HG02763 (cell line): ENCODE measurements around the gene CFAP119.
A peak's percentile ranks its signal among the peaks of the same experiment; 100 is the strongest.
"Not testable (repeated sequence)": the region's sequence is repeated elsewhere in the genome, so short reads cannot be mapped to it uniquely, and the experiment has no call there.

Experiments used
- ATAC-seq: cut with Tn5 transposase; IDR thresholded peaks from one replicate; pipeline ENCODE4 v1.9.1; 2021; ENCODE audit warnings: mild to moderate bottlenecking, moderate library complexity; ENCODE audit not compliant: unreplicated experiment

CFAP119 gene

GRCh38 chr16:30761928-30762902 is at the start of gene CFAP119, which contains the start of gene RNF40:
Gene CFAP119, minus strand, starts transcription at chr16:30762062. Its CDS starts 314 bp downstream, at chr16:30761748.
Gene RNF40, plus strand, starts transcription at chr16:30762322. Its CDS starts 224 bp downstream, at chr16:30762546.
- ATAC-seq, result peak; percentile 85

- not testable (repeated sequence) for ATAC-seq
These were observed 47.8 kb upstream of the CFAP119 start for GRCh38 chr16:30809675-30810074.

DNA sequence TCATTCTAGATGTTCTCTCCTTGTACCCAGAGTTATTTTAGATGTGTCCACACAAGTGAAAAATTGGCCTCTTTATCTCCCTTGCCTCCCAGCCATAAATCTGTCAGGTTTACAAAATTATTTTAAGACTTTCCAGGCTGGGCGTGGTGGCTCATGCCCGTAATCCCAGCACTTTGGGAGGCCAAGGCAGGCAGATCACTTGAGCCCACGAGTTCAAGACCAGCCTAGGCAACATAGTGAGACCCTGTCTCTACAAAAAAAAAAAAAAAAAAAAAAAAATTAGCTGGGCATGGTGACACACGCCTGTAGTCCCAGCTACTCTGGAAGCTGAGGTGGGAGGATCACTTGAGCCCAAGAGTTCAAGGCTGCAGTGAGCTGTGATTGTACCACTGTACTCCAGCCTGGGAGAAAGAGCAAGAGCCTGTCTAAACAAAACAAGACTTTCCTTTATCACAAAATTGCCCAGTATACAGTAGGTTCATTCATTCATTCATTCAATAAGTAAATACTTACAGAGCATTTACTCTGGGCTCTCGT is 47.1 kb upstream of the CFAP119 start:
- not testable (repeated sequence) for ATAC-seq

- ATAC-seq, result no peak
These were observed 46.3 kb upstream of the CFAP119 start for GRCh38 chr16:30808146-30808545.

DNA sequence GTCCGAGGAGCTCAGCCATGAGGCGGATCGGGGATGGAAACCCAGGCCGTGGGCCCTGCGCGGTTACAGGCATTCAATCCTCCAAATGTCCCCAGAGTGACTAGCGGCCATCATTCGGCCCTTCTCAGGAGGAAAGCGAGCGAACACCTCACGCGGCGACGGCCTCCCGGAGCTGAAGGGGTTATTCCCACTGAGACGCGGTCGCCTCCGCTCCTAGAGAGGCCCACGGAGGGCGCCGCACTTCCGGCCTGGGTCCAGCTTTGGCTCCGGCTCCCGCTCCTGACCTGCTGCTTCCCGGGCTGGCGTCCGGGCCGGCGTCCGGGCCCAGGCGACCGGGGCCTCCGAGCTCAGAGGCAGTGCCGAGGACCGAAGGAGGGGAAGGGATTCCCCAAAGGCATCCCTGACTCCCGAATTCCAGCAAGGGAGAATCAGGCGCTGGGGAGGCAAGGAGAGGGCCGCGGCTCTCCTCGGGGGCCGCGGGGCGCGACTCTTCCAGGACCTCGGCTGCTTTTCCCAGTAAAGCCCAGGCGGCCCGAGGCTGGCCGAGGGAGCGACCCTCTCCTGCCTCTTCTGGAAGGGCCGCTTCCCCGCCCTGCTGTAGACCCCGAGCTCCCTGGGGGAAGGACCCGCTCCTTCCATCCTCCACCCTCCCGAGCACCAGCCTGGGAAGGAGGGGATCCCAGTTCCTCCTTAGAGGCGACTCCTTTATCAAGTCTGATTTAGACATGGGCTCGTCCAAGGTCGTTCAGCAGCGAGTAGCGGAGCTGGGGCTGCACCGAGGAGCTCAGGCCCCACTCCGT is 43.7 kb upstream of the CFAP119 start:
- ATAC-seq, result no peak

GRCh38 chr16:30805056-30805369 is 43.2 kb upstream of the CFAP119 start:
- no peak for ATAC-seq

DNA sequence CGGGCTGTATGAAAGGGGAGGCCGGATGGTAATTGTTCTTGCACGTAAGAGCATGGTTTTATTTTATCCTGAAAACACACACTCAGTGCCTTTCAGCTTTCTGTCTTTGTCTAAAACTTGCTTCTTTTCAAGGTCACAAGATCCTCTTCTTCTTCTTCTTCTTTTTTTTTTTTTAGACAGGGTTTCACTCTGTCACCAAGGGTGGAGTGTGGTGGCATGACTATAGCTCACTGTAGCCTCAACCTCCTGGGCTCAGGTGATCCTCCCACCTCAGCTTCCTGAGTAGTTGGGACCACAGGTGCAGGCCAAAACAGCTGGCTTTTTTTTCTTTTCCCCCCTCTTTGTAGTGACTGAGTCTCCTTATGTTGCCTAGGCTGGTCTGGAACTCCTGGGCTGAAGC is 41.1 kb upstream of the CFAP119 start:
- no peak for ATAC-seq

DNA sequence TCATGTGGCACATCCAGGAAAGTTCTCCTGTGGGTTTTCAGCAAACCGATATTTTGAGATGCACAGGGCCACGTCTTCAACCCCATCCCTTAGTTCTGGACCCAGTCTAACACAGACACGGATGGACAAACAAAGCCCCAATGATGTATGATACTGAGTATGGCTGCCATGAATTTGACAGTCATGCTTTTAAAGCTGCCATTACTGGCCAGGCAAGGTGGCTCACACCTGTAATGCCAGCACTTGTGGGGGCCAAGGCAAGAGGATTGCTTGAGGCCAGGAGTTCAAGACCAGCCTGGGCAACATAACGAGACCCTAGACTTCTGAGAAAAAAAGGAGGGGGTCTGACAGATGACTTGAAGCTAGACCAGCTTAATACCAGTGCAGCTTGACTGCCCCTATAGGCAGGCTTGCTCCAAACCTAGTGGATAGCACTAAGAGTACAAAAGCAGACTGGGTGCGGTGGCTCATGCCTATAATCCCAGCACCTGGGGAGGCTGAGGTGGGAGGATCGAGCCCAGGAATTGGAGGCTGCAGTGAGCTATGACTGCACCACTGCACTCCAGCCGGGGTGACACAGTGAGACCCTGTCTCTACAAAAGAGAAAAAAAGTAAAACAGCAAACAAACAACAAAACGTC is 35.9 kb upstream of the CFAP119 start:
- no peak for ATAC-seq

DNA sequence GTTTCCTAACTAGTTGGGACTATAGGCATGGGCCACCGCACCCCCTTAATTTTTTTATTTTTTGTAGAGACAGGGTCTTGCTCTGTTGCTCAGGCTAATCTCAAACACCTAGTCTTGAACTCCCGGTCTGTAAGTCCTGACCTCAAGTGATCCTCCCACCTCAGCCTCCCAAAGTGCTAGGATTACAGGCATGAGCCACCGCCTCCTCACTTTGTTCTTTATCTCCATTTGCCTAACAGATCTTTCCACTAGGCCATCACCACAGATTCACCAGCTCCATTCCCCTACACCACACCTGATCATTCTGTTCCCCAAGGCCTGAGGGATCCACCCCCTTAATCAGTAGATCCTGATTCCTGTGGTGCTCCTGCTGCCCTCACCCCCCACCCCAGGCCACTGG is 32.8 kb upstream of the CFAP119 start:
- ATAC-seq, result no peak

DNA sequence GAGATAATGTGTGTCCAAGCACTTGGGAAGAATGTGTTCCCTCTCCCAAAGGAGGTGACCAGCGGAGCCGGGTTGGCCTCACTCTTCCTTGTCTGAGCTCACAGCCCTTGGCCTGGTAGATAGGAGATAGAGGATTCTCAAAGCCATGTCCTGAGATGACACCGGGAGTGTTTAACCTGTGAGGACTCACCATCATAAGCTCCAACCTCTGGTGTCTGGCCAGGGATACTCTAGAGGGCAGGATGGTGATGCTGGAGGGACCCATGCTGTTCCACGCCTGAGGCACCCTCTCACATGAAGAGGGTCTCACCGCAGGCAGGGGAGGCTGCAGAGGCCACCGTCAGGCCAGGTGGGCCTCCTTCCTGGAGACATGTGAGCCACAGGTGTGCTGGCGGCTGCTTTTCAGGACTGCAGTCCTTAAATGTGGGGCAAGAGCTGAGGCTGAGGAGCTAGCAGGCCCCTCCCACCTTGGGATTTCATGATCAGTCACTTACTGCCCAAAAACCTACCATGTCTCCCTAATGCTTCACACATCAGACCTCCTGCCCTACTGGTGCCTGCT is 31.7 kb upstream of the CFAP119 start:
- no peak for ATAC-seq

GRCh38 chr16:30787613-30788378 is 25.9 kb upstream of the CFAP119 start:
- no peak for ATAC-seq

DNA sequence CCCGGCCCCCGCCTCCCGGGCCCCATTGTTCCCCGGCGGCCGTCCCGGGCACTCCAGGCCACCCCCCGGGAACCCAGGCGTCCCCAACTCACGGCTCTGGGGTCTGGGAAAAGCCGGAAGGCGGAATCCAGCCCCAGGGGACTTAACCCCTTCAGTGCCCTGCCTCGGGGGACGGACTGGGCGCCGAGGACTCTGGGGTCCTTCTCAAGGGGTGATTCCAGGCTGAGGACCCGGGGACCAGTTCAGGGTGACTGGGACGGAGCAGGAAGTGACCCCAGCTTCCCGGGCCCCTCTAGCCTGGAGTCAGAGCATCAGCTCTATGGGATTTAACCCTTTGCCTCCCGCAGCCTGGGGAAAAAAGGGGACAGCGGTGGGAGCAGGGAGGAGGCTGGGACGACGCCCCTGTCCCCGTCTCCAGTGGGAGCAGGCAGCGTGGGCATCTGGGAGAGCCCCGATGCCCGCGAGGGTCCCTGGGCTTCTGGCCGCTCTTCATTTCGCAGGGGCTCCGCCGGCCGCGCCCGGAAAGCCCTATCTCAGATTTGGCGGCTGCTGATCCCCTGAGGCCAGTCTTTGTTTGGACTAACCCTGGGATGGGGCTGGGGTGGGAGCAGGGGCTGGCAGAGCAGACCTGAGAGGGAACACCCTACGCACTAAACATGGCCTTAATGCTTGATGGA is 25.2 kb upstream of the CFAP119 start, which contains the start of gene ZNF629:
Gene ZNF629 (minus strand): TSS at position 270 of the 677 bp plus-strand sequence. CDS start 2,723 bp downstream, outside the sequence.
- no peak for ATAC-seq

- no peak for ATAC-seq
These were observed 24.5 kb upstream of the CFAP119 start for GRCh38 chr16:30786115-30786935.

DNA sequence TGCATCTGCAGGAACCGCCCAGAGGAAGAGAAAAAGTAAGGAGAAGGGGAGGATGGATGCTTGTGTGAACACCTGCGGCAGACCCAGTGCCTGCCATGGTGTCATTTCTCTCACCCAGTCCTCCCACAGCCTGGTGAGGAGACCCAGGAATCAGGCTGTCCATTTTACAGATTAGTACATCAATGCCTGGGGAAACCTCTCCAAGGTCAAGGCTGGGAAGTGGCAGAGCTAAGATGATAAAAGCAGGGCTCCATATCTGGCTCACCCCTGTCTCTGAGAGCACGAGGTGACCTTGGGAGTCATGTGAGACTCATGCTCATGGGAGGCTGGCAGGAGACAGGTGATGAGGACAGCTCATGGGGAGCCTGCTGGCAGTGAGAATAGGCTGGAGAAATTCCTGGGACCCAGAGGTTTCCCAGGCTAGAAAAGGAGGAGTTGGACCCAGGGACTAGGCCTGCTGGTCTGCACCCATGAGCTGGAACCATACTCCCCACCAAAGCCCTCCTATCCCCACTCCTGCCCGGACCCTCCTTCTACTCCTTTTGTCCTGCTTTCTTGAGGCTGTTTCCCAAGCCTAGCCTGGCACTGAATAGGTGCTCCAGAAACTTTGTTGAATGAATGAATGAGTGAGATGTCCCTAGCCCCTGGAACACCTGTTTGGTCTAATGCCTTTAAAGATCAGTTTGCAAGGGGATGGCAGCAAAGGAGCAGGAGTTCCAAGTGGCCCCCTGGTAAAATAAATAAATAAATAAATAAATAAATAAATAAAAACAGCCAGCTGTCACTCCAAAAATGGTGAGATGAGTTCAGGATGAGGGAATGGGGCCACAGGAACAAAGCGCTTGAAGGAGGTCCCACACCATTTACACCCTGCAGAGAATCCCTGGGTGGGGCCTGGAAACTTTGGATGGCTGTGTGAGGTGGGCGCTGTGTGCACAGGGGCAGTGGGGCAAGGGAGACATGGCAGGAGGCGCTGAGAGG is 23.6 kb upstream of the CFAP119 start:
- ATAC-seq, result no peak

DNA sequence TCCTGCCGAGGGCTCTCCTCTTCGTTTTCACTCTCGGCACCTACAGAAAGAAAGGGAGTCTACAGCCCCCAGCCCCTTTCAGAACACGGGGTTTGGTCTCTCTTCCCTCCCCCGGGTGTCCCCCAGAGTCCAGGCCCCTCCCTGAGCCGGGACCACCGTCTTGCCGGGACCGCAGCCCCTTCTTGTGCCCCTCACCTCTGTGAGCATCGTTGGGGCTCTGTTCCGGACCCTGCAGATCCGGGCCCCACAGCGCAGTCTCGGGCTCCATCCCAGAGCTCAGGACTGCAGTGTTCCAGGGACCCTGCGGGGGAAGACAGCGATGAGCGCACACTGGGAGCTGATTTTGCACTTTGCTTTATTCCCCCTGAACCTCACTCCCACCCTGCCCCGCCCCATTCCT is 22.4 kb upstream of the CFAP119 start:
- ATAC-seq, result no peak

DNA sequence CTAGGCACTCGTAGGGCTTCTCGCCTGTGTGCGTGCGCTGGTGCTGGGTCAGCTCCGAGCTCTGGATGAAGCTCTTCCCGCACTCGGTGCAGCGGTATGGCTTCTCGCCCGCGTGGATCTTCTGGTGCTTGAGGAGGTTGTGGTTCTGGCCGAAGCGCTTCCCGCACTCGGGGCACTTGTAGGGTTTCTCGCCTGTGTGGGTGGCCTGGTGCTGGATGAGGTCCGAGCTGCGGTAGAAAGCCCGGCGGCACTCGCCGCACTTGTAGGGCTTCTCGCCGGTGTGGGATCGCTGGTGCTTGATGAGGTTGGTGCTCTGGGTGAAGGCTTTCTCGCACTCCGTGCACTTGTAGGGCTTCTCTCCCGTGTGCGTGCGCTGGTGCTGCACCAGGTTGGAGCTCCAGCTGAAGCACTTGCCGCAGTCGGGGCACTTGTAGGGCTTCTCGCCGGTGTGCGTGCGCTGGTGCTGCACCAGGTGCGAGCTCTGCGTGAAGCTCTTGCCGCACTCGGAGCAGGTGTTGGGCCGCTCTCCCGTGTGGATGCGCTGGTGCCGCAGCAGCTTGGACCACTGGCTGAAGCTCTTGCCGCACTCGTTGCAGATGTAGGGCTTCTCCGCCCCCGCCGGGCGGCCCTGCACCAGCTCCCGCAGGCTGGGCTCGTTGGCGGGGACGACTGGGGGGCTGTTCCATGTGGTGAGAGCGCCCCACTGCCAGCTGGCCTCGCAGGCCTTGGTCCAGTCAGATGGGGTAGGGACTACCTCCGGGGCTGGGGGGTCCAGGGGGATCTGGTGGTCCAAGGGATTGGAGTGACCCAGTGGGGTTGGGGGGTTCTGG is 21.6 kb upstream of the CFAP119 start:
- no peak for ATAC-seq
